Non-pigmented ciliary epithelial cell (primary cell): Measurements from ENCODE around the gene BICRA.
"Not testable (repeated sequence)": the region's sequence is repeated elsewhere in the genome, so short reads cannot be mapped to it uniquely, and the experiment has no call there.

Source experiments
- DNase-seq: peaks from one replicate; pipeline ENCODE4 v3.0.0-alpha.2; 2010; ENCODE audit warnings: low read depth

The BICRA gene

GRCh38 chr19:47608969-47609905 lies at the start of gene BICRA:
Gene BICRA (plus strand): TSS chr19:47609134. CDS start chr19:47673575, 64,441 bp downstream.
- DNase-seq: no peak

GRCh38 chr19:47560999-47561398 lies 47.9 kb upstream of the BICRA start:
- no peak for DNase-seq

- DNase-seq: no peak
Observed at GRCh38 chr19:47561440-47562057, 47.4 kb upstream of the BICRA start.

GRCh38 chr19:47564081-47564480 lies 44.9 kb upstream of the BICRA start:
- DNase-seq: no peak

GRCh38 chr19:47569331-47569730 lies 39.6 kb upstream of the BICRA start:
- no peak for DNase-seq

GRCh38 chr19:47572635-47573034 lies 36.3 kb upstream of the BICRA start:
- no peak for DNase-seq

- no peak for DNase-seq
Observed at GRCh38 chr19:47573071-47574026, 35.6 kb upstream of the BICRA start, which contains the start of gene ZNF541. Gene ZNF541 (minus strand): TSS chr19:47573148. CDS start chr19:47555856, 17,292 bp downstream.

GRCh38 chr19:47580397-47580796 lies 28.5 kb upstream of the BICRA start:
- no peak for DNase-seq

- DNase-seq: no peak
Observed at GRCh38 chr19:47581605-47582319, 27.2 kb upstream of the BICRA start.

- peak; percentile 71 for DNase-seq
Observed at GRCh38 chr19:47582320-47582909, 26.5 kb upstream of the BICRA start.

- not testable (repeated sequence) for DNase-seq
Observed at GRCh38 chr19:47583161-47583560, 25.8 kb upstream of the BICRA start.

- no peak for DNase-seq
Observed at GRCh38 chr19:47587295-47587694, 21.6 kb upstream of the BICRA start.

- no peak for DNase-seq
Observed at GRCh38 chr19:47589824-47590223, 19.1 kb upstream of the BICRA start.

GRCh38 chr19:47593860-47594259 lies 15.1 kb upstream of the BICRA start:
- DNase-seq: no peak

- no peak for DNase-seq
Observed at GRCh38 chr19:47595944-47596343, 13.0 kb upstream of the BICRA start.

GRCh38 chr19:47598407-47599349 lies 10.3 kb upstream of the BICRA start:
- peak; percentile 86 for DNase-seq

GRCh38 chr19:47599671-47600245 lies 9.2 kb upstream of the BICRA start:
- DNase-seq: not testable (repeated sequence)

- DNase-seq: peak; percentile 93
Observed at GRCh38 chr19:47600246-47601179, 8.4 kb upstream of the BICRA start.
